ENCODE measurements around the gene DAPL1.

Gene DAPL1

DNA sequence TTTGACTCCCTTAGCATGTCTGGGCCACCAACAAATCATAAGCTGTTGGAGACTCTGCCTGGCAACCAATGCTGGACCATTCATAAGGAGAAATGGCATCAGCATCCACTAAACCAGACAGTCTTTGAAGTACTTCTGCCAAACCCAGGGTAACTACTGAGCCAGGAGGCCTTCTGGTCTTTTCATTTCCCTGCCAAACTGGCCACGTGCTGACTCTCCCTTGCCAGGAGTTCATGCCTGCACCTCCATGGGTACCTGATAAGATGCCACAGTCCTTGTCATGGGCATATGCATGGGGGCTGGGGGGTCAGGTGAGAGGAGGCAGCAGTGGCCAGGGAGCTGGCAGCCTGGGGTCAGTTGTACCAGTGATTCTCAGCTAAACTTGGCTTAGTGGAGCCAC lies 34.2 kb upstream of the DAPL1 start:
- ChIA-PET CTCF (interaction anchor here (0.9 to 2.4 kb wide), 3 partner anchors 16 to 1263 kb away, joined by 3 to 10 read pairs (median 4); no protein-coding TSS in a partner anchor), POLR2A (no interaction called here)
- TF ChIP-seq, protein P1, sequence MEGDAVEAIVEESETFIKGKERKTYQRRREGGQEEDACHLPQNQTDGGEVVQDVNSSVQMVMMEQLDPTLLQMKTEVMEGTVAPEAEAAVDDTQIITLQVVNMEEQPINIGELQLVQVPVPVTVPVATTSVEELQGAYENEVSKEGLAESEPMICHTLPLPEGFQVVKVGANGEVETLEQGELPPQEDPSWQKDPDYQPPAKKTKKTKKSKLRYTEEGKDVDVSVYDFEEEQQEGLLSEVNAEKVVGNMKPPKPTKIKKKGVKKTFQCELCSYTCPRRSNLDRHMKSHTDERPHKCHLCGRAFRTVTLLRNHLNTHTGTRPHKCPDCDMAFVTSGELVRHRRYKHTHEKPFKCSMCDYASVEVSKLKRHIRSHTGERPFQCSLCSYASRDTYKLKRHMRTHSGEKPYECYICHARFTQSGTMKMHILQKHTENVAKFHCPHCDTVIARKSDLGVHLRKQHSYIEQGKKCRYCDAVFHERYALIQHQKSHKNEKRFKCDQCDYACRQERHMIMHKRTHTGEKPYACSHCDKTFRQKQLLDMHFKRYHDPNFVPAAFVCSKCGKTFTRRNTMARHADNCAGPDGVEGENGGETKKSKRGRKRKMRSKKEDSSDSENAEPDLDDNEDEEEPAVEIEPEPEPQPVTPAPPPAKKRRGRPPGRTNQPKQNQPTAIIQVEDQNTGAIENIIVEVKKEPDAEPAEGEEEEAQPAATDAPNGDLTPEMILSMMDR (IDR thresholded peaks at IDR 0.05; ENCODE audit: insufficient read depth, low read length, missing control alignments) = no peak
- DNase-seq (ENCODE audit: low read depth, low spot score) = no peak
- no peak overlapping the region for H3K4me3 ChIP-seq (ENCODE audit: low read depth, low read length)

GRCh38 chr2:158761621-158762020 lies 33.5 kb upstream of the DAPL1 start:
- POLR2A ChIA-PET = interaction anchor here (0.6 kb wide), 1 partner anchor 411 kb away, joined by 4 read pairs; no protein-coding TSS in a partner anchor
- no peak overlapping the region for H3K4me3 ChIP-seq (ENCODE audit: low read depth, low read length)
- CTCF ChIA-PET = interaction anchor here (0.9 to 2.4 kb wide), 3 partner anchors 16 to 1264 kb away, joined by 3 to 10 read pairs (median 4); no protein-coding TSS in a partner anchor
- TF ChIP-seq, protein P1 (IDR thresholded peaks at IDR 0.05; ENCODE audit: insufficient read depth, low read length, missing control alignments) = no peak
- no peak for DNase-seq (ENCODE audit: low read depth, low spot score)

DNA sequence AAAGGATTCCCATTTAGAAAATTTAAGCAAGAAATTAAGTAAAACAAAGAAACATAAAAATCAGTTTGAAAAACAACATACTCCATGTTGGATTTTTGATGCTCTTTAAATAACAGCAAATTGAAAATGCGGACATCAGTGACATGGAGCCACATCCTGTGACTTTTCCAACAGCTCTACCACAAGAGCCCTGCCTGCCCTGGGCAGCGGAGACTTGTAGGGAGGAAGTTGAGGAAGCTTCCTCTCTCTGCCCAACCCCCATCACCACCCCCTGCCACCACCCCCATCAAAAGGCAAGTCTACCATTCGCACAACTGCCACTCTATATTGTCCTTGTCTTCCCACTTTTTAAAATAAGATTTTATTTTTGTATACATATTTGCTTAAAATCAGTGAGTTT lies 32.8 kb upstream of the DAPL1 start:
- POLR2A ChIA-PET = interaction anchor here (0.6 kb wide), 1 partner anchor 410 kb away, joined by 4 read pairs; no protein-coding TSS in a partner anchor
- DNase-seq (ENCODE audit: low read depth, low spot score) = no peak
- TF ChIP-seq, protein P1 (IDR thresholded peaks at IDR 0.05; ENCODE audit: insufficient read depth, low read length, missing control alignments) = no peak
- no peak overlapping the region for H3K4me3 ChIP-seq (ENCODE audit: low read depth, low read length)
- CTCF ChIA-PET = interaction anchor here (0.6 to 1.8 kb wide), 3 partner anchors 8 to 1265 kb away, joined by 3 to 8 read pairs (median 3); no protein-coding TSS in a partner anchor

DNA sequence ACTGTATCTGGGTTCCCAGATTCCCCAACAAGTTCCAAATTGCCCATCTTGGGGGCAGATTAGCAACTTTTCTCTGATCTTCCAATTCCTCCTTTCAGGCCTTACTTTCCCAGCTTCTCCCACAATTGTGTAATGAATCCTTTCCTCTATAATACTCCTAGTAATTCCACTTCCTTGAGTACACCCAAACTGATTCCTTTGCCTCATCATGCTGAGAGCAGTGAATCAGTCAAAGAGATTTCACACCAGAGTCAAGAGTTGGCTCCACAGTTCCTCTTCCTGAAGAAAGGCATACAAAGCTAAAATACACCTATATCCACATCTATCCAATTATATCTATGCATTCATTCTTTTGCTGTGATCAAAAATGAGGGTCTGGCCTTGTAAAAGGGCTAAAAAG lies 28.6 kb upstream of the DAPL1 start:
- no peak overlapping the region for H3K4me3 ChIP-seq (ENCODE audit: low read depth, low read length)
- CTCF ChIA-PET = interaction anchor here (4.0 kb wide), 1 partner anchor 12 kb away, joined by 28 read pairs; no protein-coding TSS in a partner anchor
- TF ChIP-seq, protein P1 (IDR thresholded peaks at IDR 0.05; ENCODE audit: insufficient read depth, low read length, missing control alignments) = no peak
- POLR2A ChIA-PET = no interaction called here
- no peak for DNase-seq (ENCODE audit: low read depth, low spot score)

DNA sequence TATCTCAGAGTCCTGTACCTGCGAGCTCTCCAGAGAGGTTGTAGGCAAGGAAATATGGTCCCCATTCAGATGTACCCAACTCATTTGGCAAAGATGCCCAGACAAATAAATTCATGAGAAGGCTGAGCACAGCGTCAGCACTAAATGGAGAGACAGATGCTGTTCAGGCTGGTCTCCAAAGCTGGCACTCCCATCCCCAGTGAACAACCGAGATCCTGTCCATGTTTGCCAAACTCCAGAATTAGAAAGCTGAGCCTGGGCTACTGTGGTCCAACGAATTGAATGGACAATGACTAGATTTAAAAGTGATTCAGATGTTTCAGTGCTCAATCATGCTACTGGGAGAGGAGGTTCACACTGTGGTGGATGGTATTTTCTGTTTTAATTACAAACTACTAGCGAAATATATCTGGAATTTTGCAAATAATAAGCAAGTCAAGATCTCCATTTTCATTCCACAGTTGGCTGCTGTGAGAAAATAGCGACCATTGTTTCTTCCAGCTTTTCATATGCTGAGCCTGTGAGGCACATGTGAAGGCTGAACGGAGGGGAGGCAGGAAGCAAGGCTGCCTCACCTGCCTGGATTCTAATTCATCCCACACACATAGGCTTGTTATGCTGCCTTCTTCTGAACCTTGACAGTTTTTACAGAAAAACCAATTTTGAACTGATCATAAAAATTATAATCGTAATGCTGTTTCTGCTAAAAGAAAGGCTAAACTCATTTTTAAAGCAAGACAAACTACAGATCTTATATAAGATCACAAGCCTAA lies 22.6 kb upstream of the DAPL1 start:
- no peak for DNase-seq (ENCODE audit: low read depth, low spot score)
- ChIA-PET POLR2A (no interaction called here), CTCF (interaction anchor here (2.3 kb wide), 1 partner anchor 17 kb away, joined by 12 read pairs; no protein-coding TSS in a partner anchor)
- TF ChIP-seq, protein P1 (IDR thresholded peaks at IDR 0.05; ENCODE audit: insufficient read depth, low read length, missing control alignments) = no peak
- no peak overlapping the region for H3K4me3 ChIP-seq (ENCODE audit: low read depth, low read length)

GRCh38 chr2:158773121-158773520 lies 22.0 kb upstream of the DAPL1 start:
- TF ChIP-seq, protein P1 (IDR thresholded peaks at IDR 0.05; ENCODE audit: insufficient read depth, low read length, missing control alignments) = no peak
- no peak for DNase-seq (ENCODE audit: low read depth, low spot score)
- H3K4me3 ChIP-seq (ENCODE audit: low read depth, low read length) = no peak overlapping the region
- CTCF ChIA-PET = interaction anchor here (2.3 kb wide), 1 partner anchor 18 kb away, joined by 12 read pairs; no protein-coding TSS in a partner anchor
- POLR2A ChIA-PET = no interaction called here
